Measurements from ENCODE around the gene KIRREL3.

Gene KIRREL3

GRCh38 chr11:126891556-126892217 lies 108.9 kb downstream of the KIRREL3 start:
- no peak overlapping the region for H3K4me3 ChIP-seq (ENCODE audit: low read depth, low read length)
- TF ChIP-seq CTCF (IDR thresholded peaks at IDR 0.05; ENCODE audit: borderline replicate concordance, insufficient read depth, low read depth, low read length), result no peak

GRCh38 chr11:126890561-126890960 lies 110.0 kb downstream of the KIRREL3 start:
- no peak overlapping the region for H3K4me3 ChIP-seq (ENCODE audit: low read depth, low read length)
- TF ChIP-seq CTCF (IDR thresholded peaks at IDR 0.05; ENCODE audit: borderline replicate concordance, insufficient read depth, low read depth, low read length), result no peak

- no peak for TF ChIP-seq CTCF (IDR thresholded peaks at IDR 0.05; ENCODE audit: borderline replicate concordance, insufficient read depth, low read depth, low read length)
These were observed 112.4 kb downstream of the KIRREL3 start for GRCh38 chr11:126888115-126888712.

GRCh38 chr11:126886636-126887035 lies 113.9 kb downstream of the KIRREL3 start:
- H3K4me3 ChIP-seq (ENCODE audit: low read depth, low read length), result no peak overlapping the region
- no peak for TF ChIP-seq CTCF (IDR thresholded peaks at IDR 0.05; ENCODE audit: borderline replicate concordance, insufficient read depth, low read depth, low read length)

More at GRCh38 chr11:126888115-126888712, 112.4 kb downstream of the KIRREL3 start:
- no peak overlapping the region for H3K4me3 ChIP-seq (ENCODE audit: low read depth, low read length)

GRCh38 chr11:126886085-126886484 lies 114.5 kb downstream of the KIRREL3 start:
- TF ChIP-seq CTCF (IDR thresholded peaks at IDR 0.05; ENCODE audit: borderline replicate concordance, insufficient read depth, low read depth, low read length), result no peak
- no peak overlapping the region for H3K4me3 ChIP-seq (ENCODE audit: low read depth, low read length)

GRCh38 chr11:126884594-126884993 lies 116.0 kb downstream of the KIRREL3 start:
- no peak overlapping the region for H3K4me3 ChIP-seq (ENCODE audit: low read depth, low read length)
- no peak for TF ChIP-seq CTCF (IDR thresholded peaks at IDR 0.05; ENCODE audit: borderline replicate concordance, insufficient read depth, low read depth, low read length)

- TF ChIP-seq CTCF (IDR thresholded peaks at IDR 0.05; ENCODE audit: borderline replicate concordance, insufficient read depth, low read depth, low read length), result no peak
- no peak overlapping the region for H3K4me3 ChIP-seq (ENCODE audit: low read depth, low read length)
These were observed 116.4 kb downstream of the KIRREL3 start for GRCh38 chr11:126884192-126884591.

All from GM12875 (cell line).